Pancreas (tissue), 10 donors: ENCODE measurements around the gene TFF1. TPM values are rescaled to one million over a fixed set of nuclear protein-coding genes. Genes with fewer than 3 reads are reported as not detected.

Source experiments
- ATAC-seq, 4 donors: fragments of 200-7000 bp; cut with Tn5 transposase; one replicate each; pipeline versions ENCODE4 v1.8.0 to v1.9.1; 2020; ENCODE audit warnings: mild to moderate bottlenecking in 4 of 4, moderate library complexity in 4 of 4
- DNase-seq, 6 donors: peaks; one replicate each; pipeline ENCODE4 v3.0.0-alpha.2; 2020
- FAIRE-seq: peaks from 2 replicates; lab custom pipeline; 2012; peaks lifted over from hg19 to GRCh38; lab: Jason Lieb, UNC
- H3K27ac ChIP-seq, 4 donors: fragments of 200-600 bp; sonication (generic); 1 replicate in 3 of 4; 2 replicates in 1 of 4; pipeline versions ENCODE4 v1.5.0 to v1.8.0; 2020
- H3K27me3 ChIP-seq, 4 donors: fragments of 200-600 bp; one replicate each; pipeline ENCODE4 v1.8.0; 2021
- H3K36me3 ChIP-seq, 3 donors: fragments of 200-600 bp; sonication (generic) in 1 of 3; one replicate each; pipeline versions ENCODE4 v1.5.0 to v1.8.0; 2020 to 2021
- H3K4me1 ChIP-seq, 3 donors: fragments of 200-600 bp; one replicate each; pipeline ENCODE4 v1.8.0; 2021
- H3K4me3 ChIP-seq, 4 donors: fragments of 200-600 bp; sonication (generic) in 2 of 4; one replicate each; pipeline versions ENCODE4 v1.5.0 to v1.8.0; 2020 to 2021
- H3K9me3 ChIP-seq, 4 donors: fragments of 200-600 bp; one replicate each; pipeline ENCODE4 v1.8.0; 2021
- CTCF ChIP-seq, 4 donors: fragments of 200-600 bp; sonication (generic) in 3 of 4; IDR thresholded peaks; one replicate each; pipeline versions ENCODE4 v1.5.0 to v1.8.0; 2021; ENCODE audit warnings: antibody characterized with exemption in 4 of 4
- WGBS, 2 donors: extraction: QIAGEN DNeasy Blood & Tissue Kit; methylation state at CpG; one replicate each; pipeline ENCODE4 v1.1.7; 2013; 5-methylcytosine and 5-hydroxymethylcytosine counted together
- intact Hi-C, 3 donors: fragments of 100-400 bp; cut with DNase I; formaldehyde crosslinking; loops; one replicate each; pipeline versions ENCODE4 v1.11.1 to v1.14.2; 2022
- polyA plus RNA-seq, 2 donors: library from polyadenylated mRNA; stranded (reverse); fragments of 200-250 nt; gene quantifications; one replicate each; pipeline ENCODE4 v1.2.3, GENCODE V29; 2013
- total RNA-seq, 6 donors: library from RNA; stranded (reverse); fragmentation: NEBNext Ultra II Directional in 4 of 6; extraction: Animal tissue kit (Norgen Biotek cat#: 25700) in 4 of 6; gene quantifications; one replicate each; pipeline versions ENCODE4 v1.2.1 to v1.2.4, GENCODE V29; 2021 to 2023
- donor health status: healthy with polysubstance abuse.
- donor health status: DM: no; HTN: no; CAD: no; lungs with moderate emphysema.
- donor health status: DM: no; HTN: no; CAD: no.
- donor health status: control.
- donor health status: control.
- donor health status: Bipolar disorder and iron deficiency.
- donor health status: DM: yes; HTN: yes; CAD: no.
- donor health status: DM: no; HTN: no; CAD: no.
- donor health status: DM: no; HTN: no; CAD: no.
- donor health status: DM: yes; HTN: yes; CAD: no.

The TFF1 gene
- total and polyA plus RNA-seq, 8 donors: 0.80 to 40.6 (median 2.9) TPM; not detected in 1

GRCh38 chr21:42370894-42371654 is 4.7 kb upstream of the TFF1 start:
- no peak for DNase-seq
- TF ChIP-seq CTCF (IDR thresholded peaks at IDR 0.05): no peak
- Histone ChIP-seq H3K4me1 (no peaks in the 10 kb centered on the region), H3K36me3 (no peaks in the 10 kb centered on the region), H3K4me3 (no peak overlapping the region), H3K27ac (no peak overlapping the region), H3K9me3 (no peaks in the 10 kb centered on the region), H3K27me3 (no peaks in the 10 kb centered on the region)
- WGBS, 2 donors: 72 to 81% methylated on average over 18 of the region's 18 CpGs
- no peak for FAIRE-seq
- ATAC-seq: no peak
- intact Hi-C loops: no loop called here

GRCh38 chr21:42369821-42370220 is 3.5 kb upstream of the TFF1 start:
- FAIRE-seq: no peak
- Histone ChIP-seq H3K27me3 (no peaks in the 10 kb centered on the region), H3K27ac (no peak overlapping the region), H3K9me3 (no peaks in the 10 kb centered on the region), H3K4me3 (no peak overlapping the region), H3K4me1 (no peaks in the 10 kb centered on the region), H3K36me3 (no peaks in the 10 kb centered on the region)
- no peak for DNase-seq
- intact Hi-C loops: no loop called here
- ATAC-seq: no peak
- no peak for TF ChIP-seq CTCF (IDR thresholded peaks at IDR 0.05)
- 73 to 86% methylated on average over 16 of the region's 16 CpGs for WGBS, 2 donors

- intact Hi-C loops: no loop called here
- Histone ChIP-seq H3K27me3 (no peaks in the 10 kb centered on the region), H3K27ac (no peak overlapping the region), H3K9me3 (no peaks in the 10 kb centered on the region), H3K36me3 (no peaks in the 10 kb centered on the region), H3K4me1 (no peaks in the 10 kb centered on the region), H3K4me3 (no peak overlapping the region)
- DNase-seq (no peak), FAIRE-seq (no peak), ATAC-seq (no peak)
- no peak for TF ChIP-seq CTCF (IDR thresholded peaks at IDR 0.05)
- 84 to 92% methylated on average over 14 of the region's 14 CpGs for WGBS, 2 donors
Observed at GRCh38 chr21:42367367-42368165, 1.2 kb upstream of the TFF1 start.

GRCh38 chr21:42365770-42366169 is 565 bp downstream of the TFF1 start:
- 77 to 79% methylated on average over 6 of the region's 6 CpGs for WGBS, 2 donors
- Histone ChIP-seq H3K4me1 (no peaks in the 10 kb centered on the region), H3K9me3 (no peaks in the 10 kb centered on the region), H3K27ac (no peak overlapping the region), H3K4me3 (no peak overlapping the region), H3K36me3 (no peaks in the 10 kb centered on the region), H3K27me3 (no peaks in the 10 kb centered on the region)
- no peak for DNase-seq
- intact Hi-C loops: no loop called here
- FAIRE-seq: no peak
- ATAC-seq: no peak
- no peak for TF ChIP-seq CTCF (IDR thresholded peaks at IDR 0.05)
